GM19023 (cell line): ENCODE data around the gene TMEM182.

Experiments used
- ATAC-seq: cut with Tn5 transposase; IDR thresholded peaks from one replicate; pipeline ENCODE4 v1.9.1; 2021; ENCODE audit warnings: mild to moderate bottlenecking, moderate library complexity; ENCODE audit not compliant: unreplicated experiment

TMEM182 gene

GRCh38 chr2:102765061-102765460 is 3.2 kb downstream of the TMEM182 start:
- no peak for ATAC-seq

GRCh38 chr2:102768253-102768652 is 6.4 kb downstream of the TMEM182 start:
- no peak for ATAC-seq

- ATAC-seq, result no peak
These were observed 7.1 kb downstream of the TMEM182 start for GRCh38 chr2:102768892-102769291.

- no peak for ATAC-seq
These were observed 8.7 kb downstream of the TMEM182 start for GRCh38 chr2:102770506-102770905.

- ATAC-seq, result no peak
These were observed 9.3 kb downstream of the TMEM182 start for GRCh38 chr2:102771114-102771513.

- ATAC-seq, result no peak
These were observed 10.8 kb downstream of the TMEM182 start for GRCh38 chr2:102772659-102773058.

- ATAC-seq, result no peak
These were observed 11.4 kb downstream of the TMEM182 start for GRCh38 chr2:102773149-102773705.

- ATAC-seq, result no peak
These were observed 16.4 kb downstream of the TMEM182 start for GRCh38 chr2:102778260-102778659.

- no peak for ATAC-seq
These were observed 18.6 kb downstream of the TMEM182 start for GRCh38 chr2:102780467-102780866.

GRCh38 chr2:102782187-102782586 is 20.4 kb downstream of the TMEM182 start:
- ATAC-seq, result no peak

GRCh38 chr2:102782933-102783332 is 21.1 kb downstream of the TMEM182 start:
- ATAC-seq, result no peak

- no peak for ATAC-seq
These were observed 21.8 kb downstream of the TMEM182 start for GRCh38 chr2:102783506-102784183.

GRCh38 chr2:102784940-102785339 is 23.1 kb downstream of the TMEM182 start:
- no peak for ATAC-seq

GRCh38 chr2:102788216-102788884 is 26.5 kb downstream of the TMEM182 start:
- ATAC-seq, result no peak

GRCh38 chr2:102788885-102789260 is 27.0 kb downstream of the TMEM182 start:
- no peak for ATAC-seq

- ATAC-seq, result no peak
These were observed 27.7 kb downstream of the TMEM182 start for GRCh38 chr2:102789349-102790090.

- no peak for ATAC-seq
These were observed 28.2 kb downstream of the TMEM182 start for GRCh38 chr2:102790091-102790455.

GRCh38 chr2:102792568-102793208 is 30.9 kb downstream of the TMEM182 start:
- no peak for ATAC-seq

GRCh38 chr2:102795641-102796040 is 33.8 kb downstream of the TMEM182 start:
- ATAC-seq, result no peak

GRCh38 chr2:102796337-102796736 is 34.5 kb downstream of the TMEM182 start:
- no peak for ATAC-seq

- no peak for ATAC-seq
These were observed 35.7 kb downstream of the TMEM182 start for GRCh38 chr2:102797486-102797885.
